Skeletal muscle cell (primary cell): ENCODE measurements around the gene MAPKBP1.

Experiments
- DNase-seq: peaks from one replicate; pipeline ENCODE4 v3.0.0-alpha.2; 2010; ENCODE audit warnings: low read depth
- H3K4me3 ChIP-seq: 2 replicates; pipeline ENCODE4 v1.5.1; 2011; ENCODE audit warnings: low read depth, mild to moderate bottlenecking, control low read depth, low read length, moderate library complexity

MAPKBP1 gene

GRCh38 chr15:41780266-41780665 is 6.0 kb downstream of the MAPKBP1 start:
- no peak overlapping the region for H3K4me3 ChIP-seq
- no peak for DNase-seq

- H3K4me3 ChIP-seq, result no peak overlapping the region
- DNase-seq, result no peak
Observed at GRCh38 chr15:41780727-41781126, 6.4 kb downstream of the MAPKBP1 start.

- DNase-seq, result no peak
- H3K4me3 ChIP-seq, result no peak overlapping the region
Observed at GRCh38 chr15:41782371-41783282, 8.3 kb downstream of the MAPKBP1 start.

- H3K4me3 ChIP-seq, result no peak overlapping the region
- DNase-seq, result no peak
Observed at GRCh38 chr15:41783296-41783695, 9.0 kb downstream of the MAPKBP1 start.

- DNase-seq, result no peak
- H3K4me3 ChIP-seq, result no peak overlapping the region
Observed at GRCh38 chr15:41788262-41788661, 14.0 kb downstream of the MAPKBP1 start.

- no peak overlapping the region for H3K4me3 ChIP-seq
- no peak for DNase-seq
Observed at GRCh38 chr15:41789236-41789635, 15.0 kb downstream of the MAPKBP1 start.

GRCh38 chr15:41789662-41790061 is 15.4 kb downstream of the MAPKBP1 start:
- H3K4me3 ChIP-seq, result no peak overlapping the region
- DNase-seq, result no peak

GRCh38 chr15:41790169-41790568 is 15.9 kb downstream of the MAPKBP1 start:
- no peak overlapping the region for H3K4me3 ChIP-seq
- DNase-seq, result no peak

- DNase-seq, result no peak
- no peak overlapping the region for H3K4me3 ChIP-seq
Observed at GRCh38 chr15:41790756-41791546, 16.7 kb downstream of the MAPKBP1 start.

- no peak for DNase-seq
- H3K4me3 ChIP-seq, result no peak overlapping the region
Observed at GRCh38 chr15:41791547-41791937, 17.3 kb downstream of the MAPKBP1 start.

GRCh38 chr15:41792000-41792637 is 17.8 kb downstream of the MAPKBP1 start:
- H3K4me3 ChIP-seq, result no peak overlapping the region

GRCh38 chr15:41794081-41794480 is 19.8 kb downstream of the MAPKBP1 start:
- no peak overlapping the region for H3K4me3 ChIP-seq
- no peak for DNase-seq

More at GRCh38 chr15:41792000-41792637, 17.8 kb downstream of the MAPKBP1 start:
- DNase-seq, result no peak

- H3K4me3 ChIP-seq, result no peak overlapping the region
- no peak for DNase-seq
Observed at GRCh38 chr15:41795996-41796856, 21.9 kb downstream of the MAPKBP1 start.

- DNase-seq, result no peak
- H3K4me3 ChIP-seq, result no peak overlapping the region
Observed at GRCh38 chr15:41797201-41797944, 23.1 kb downstream of the MAPKBP1 start.

GRCh38 chr15:41798607-41799487 is 24.6 kb downstream of the MAPKBP1 start:
- DNase-seq, result no peak
- H3K4me3 ChIP-seq, result no peak overlapping the region

- H3K4me3 ChIP-seq, result no peak overlapping the region
- no peak for DNase-seq
Observed at GRCh38 chr15:41799488-41799805, 25.2 kb downstream of the MAPKBP1 start.

- DNase-seq, result no peak
- H3K4me3 ChIP-seq, result no peak overlapping the region
Observed at GRCh38 chr15:41801185-41801584, 26.9 kb downstream of the MAPKBP1 start.
